Stimulated activated CD4-positive, alpha-beta T cell treated with anti-CD3 and anti-CD28 coated beads, Interleukin-15, amount 100 ng/mL, for 48 hours (primary cell): ENCODE data around the gene FCHO2.

Experiments
- DNase-seq, 2 donors: peaks; one replicate each; pipeline ENCODE4 v3.0.0-alpha.2; 2020; ENCODE audit warnings: low read depth in 2 of 2

The FCHO2 gene

DNA sequence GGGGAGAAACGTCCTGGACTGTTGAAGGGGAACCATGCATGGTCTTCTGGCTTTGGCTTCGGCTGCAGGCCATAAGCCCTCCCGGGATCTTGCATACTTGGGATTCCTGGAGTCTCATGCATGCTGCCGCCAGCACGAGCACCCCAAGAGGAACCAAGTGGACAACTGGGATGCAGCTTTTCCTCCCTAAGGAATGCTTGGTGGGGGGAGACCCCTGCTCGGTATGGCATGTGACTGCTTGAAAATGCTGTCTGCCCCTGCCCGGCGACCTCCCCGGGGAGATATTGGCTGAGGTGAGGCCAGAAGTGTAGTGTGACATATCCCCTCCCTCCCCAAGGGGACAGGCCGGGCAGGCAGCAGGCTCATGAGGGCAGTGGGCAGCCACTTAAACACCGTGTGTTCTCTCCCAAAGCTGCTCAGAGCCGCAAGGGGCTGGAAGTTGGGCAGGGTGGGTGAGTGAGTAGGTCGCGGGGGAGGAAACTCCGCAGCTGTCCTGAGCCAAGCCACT lies 180.3 kb downstream of the FCHO2 start:
- no peak for DNase-seq

DNA sequence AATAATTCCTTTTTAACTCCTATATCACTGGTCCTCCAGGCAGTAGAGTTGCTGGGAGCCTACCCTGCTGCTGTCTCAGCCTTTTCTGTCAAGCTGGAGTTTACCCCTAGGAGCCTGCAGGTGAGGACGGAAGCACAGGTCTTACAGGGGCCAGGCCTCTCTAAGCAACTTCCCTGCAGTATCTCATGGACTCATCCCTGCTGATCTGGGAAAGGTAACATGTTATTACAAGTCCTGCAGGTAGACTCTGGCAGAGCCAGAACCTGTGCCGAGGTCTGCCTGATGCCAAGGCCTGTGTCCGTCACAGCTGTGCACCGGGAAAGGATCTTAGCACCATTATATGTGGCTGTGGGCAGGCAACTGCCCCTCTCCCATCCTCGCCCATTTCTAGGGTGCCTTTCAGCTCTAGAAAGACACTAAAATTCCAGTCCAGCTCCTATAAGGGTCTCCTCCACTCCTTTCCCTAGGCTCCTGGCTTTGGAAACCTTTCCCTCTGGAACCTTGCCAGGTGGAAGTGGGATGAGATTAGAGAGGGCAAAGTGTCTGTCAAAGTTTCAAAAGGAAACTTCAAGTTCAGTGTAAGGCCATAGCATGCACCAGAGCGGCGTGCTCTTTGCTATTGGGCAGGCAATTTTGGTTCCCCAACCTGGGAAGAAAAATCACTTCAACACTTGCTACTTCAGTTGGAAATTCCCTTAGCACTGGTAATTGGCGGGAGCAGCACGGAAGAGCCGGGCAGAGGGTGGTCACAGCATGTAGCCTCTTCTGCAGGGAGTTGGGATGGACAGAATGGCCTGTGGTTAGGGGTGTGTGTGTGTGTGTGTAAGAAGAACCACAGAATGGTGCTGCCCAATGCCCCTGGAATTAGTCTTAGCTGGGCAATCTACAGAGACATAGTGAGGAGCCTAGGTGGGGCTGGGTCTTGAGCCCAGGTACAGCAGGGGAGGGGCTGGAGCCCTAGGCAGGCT lies 182.0 kb downstream of the FCHO2 start:
- no peak for DNase-seq

DNA sequence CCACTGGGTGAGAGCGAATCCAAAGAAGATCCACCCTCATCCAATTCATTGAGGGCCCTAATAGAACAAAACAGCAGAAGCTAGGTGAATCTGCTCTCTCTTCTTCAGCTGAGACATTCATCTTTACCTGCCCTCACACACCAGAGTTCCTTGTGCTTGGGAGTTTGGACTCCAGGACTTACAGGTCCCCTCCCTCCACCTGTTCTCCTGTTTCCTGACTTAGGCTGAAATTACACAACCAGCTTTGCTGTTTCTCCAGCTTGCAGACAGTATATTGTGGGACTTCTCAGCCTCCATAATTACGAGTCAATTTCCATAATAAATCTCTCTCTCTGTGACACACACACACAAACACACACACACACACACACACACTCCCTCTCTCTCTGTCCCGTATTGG lies 183.6 kb downstream of the FCHO2 start:
- no peak for DNase-seq
